GM12878 (cell line): ENCODE measurements around the gene PKMYT1. TPM values are rescaled to one million over a fixed set of nuclear protein-coding genes. Genes with fewer than 3 reads are reported as not detected.

Source experiments
- ATAC-seq: fragments of 200-7000 bp; cut with Tn5 transposase; 3 replicates; pipeline ENCODE4 v1.9.1; 2020; ENCODE audit warnings: mild to moderate bottlenecking, moderate library complexity
- BruUV-seq: library from RNA; stranded (reverse); fragments of 400-500 nt; replicated peaks from 2 replicates; lab custom pipeline; 2021; lab: Mats Ljungman, UMichigan
- CTCF ChIA-PET: fragments of 300-600 bp; sonication (Branson Sonifier 250); formaldehyde crosslinking; extraction: SDS; loops from one replicate; lab custom pipeline; 2021; ENCODE audit warnings: inconsistent platforms; lab: Yijun Ruan, JAX
- POLR2A ChIA-PET: fragments of 350-600 bp; formaldehyde crosslinking; extraction: SDS; loops from one replicate; lab custom pipeline; 2021; ENCODE audit warnings: inconsistent platforms; lab: Charles Lee
- RAD21 ChIA-PET: fragments of 300-600 bp; sonication (Branson Sonifier 250); formaldehyde crosslinking; loops from one replicate; lab custom pipeline; 2023; ENCODE audit warnings: antibody characterized with exemption; ENCODE audit not compliant: unreplicated experiment; lab: Charles Lee
- SMC1A ChIA-PET: fragments of 300-600 bp; sonication (Branson Sonifier 250); formaldehyde crosslinking; loops from one replicate; lab custom pipeline; 2023; ENCODE audit not compliant: unreplicated experiment, uncharacterized antibody; lab: Charles Lee
- DNase-seq: peaks from one replicate; pipeline ENCODE4 v3.0.0-alpha.2; 2011; ENCODE audit warnings: low read depth, low spot score
- FAIRE-seq: peaks from 3 replicates; lab custom pipeline; 2011; peaks lifted over from hg19 to GRCh38; lab: Jason Lieb, UNC
- H2AFZ ChIP-seq: 2 replicates; pipeline ENCODE4 v1.6.0; 2011; ENCODE audit warnings: low read depth, low read length, control low read depth; ENCODE audit not compliant: control insufficient read depth
- H3K27ac ChIP-seq: 2 replicates; pipeline ENCODE4 v1.5.1; 2011; ENCODE audit warnings: control low read depth; ENCODE audit not compliant: control insufficient read depth, insufficient read depth
- H3K27me3 ChIP-seq, 2 experiments: replicated peaks in 1 of 2; 2 replicates each; pipeline versions ENCODE4 v1.6.0 to v1.6.1; 2011; ENCODE audit warnings: low read length in 1 of 2; ENCODE audit not compliant: control insufficient read depth in 2 of 2, insufficient read depth in 2 of 2
- H3K36me3 ChIP-seq, 2 experiments: 2 replicates each; pipeline ENCODE4 v1.5.1; 2011; ENCODE audit warnings: low read length in 1 of 2; ENCODE audit not compliant: control insufficient read depth in 2 of 2, insufficient read depth in 2 of 2
- H3K4me1 ChIP-seq: 2 replicates; pipeline ENCODE4 v1.6.1; 2011; ENCODE audit warnings: mild to moderate bottlenecking, low read length, moderate library complexity, mixed read lengths; ENCODE audit not compliant: control insufficient read depth, insufficient read depth
- H3K4me2 ChIP-seq: 2 replicates; pipeline ENCODE4 v1.6.0; 2011; ENCODE audit warnings: control low read depth; ENCODE audit not compliant: control insufficient read depth, insufficient read depth
- H3K4me3 ChIP-seq: fragments of 200-600 bp; sonication (generic); 2 replicates; pipeline ENCODE4 v1.5.1; 2016
- H3K79me2 ChIP-seq: 2 replicates; pipeline ENCODE4 v1.6.0; 2011; ENCODE audit warnings: low read length; ENCODE audit not compliant: control insufficient read depth, insufficient read depth
- H3K9ac ChIP-seq: 2 replicates; pipeline ENCODE4 v1.8.0; 2011; ENCODE audit warnings: low read length, control low read depth, mixed read lengths; ENCODE audit not compliant: control insufficient read depth, insufficient read depth
- H3K9me3 ChIP-seq: replicated peaks from 3 replicates; pipeline ENCODE4 v1.5.1; 2011; ENCODE audit warnings: mild to moderate bottlenecking, low read length; ENCODE audit not compliant: control insufficient read depth, insufficient read depth
- H4K20me1 ChIP-seq: 2 replicates; pipeline ENCODE4 v1.6.0; 2011; ENCODE audit not compliant: control insufficient read depth, insufficient read depth
- CEBPB ChIP-seq, 2 experiments: fragments of 150-350 bp in 1 of 2; IDR thresholded peaks; 2 replicates each; pipeline ENCODE4 v1.6.1; 2012 to 2014; ENCODE audit warnings: low read depth in 2 of 2, low read length in 2 of 2, borderline replicate concordance in 1 of 2, inconsistent platforms in 1 of 2
- GABPA ChIP-seq: IDR thresholded peaks from 2 replicates; pipeline ENCODE4 v1.6.1; 2014; ENCODE audit warnings: antibody characterized with exemption, low read depth, mild to moderate bottlenecking, inconsistent platforms
- KDM1A ChIP-seq: fragments of 200-600 bp; sonication (generic); IDR thresholded peaks from 2 replicates; pipeline ENCODE4 v1.6.1; 2016; ENCODE audit warnings: borderline replicate concordance
- MTA3 ChIP-seq: IDR thresholded peaks from 2 replicates; pipeline ENCODE4 v1.6.1; 2012; ENCODE audit warnings: low read length, inconsistent platforms, borderline replicate concordance
- MYB ChIP-seq: fragments of 150-350 bp; IDR thresholded peaks from 2 replicates; pipeline ENCODE4 v1.6.1; 2014; ENCODE audit warnings: mild to moderate bottlenecking, low read depth, low read length, borderline replicate concordance
- NR2C1 ChIP-seq: fragments of 450-650 bp; IDR thresholded peaks from 2 replicates; pipeline ENCODE4 v1.6.1; 2017; ENCODE audit warnings: antibody characterized with exemption, mild to moderate bottlenecking, moderate library complexity
- NR2C2 ChIP-seq: IDR thresholded peaks from 2 replicates; pipeline ENCODE4 v1.6.1; 2011; ENCODE audit warnings: borderline replicate concordance, low read depth; ENCODE audit not compliant: control insufficient read depth, insufficient read length
- RB1 ChIP-seq: fragments of 450-650 bp; formaldehyde crosslinking; IDR thresholded peaks from 2 replicates; pipeline ENCODE4 v1.6.1; 2017; ENCODE audit warnings: mild to moderate bottlenecking, borderline replicate concordance
- SMAD5 ChIP-seq: IDR thresholded peaks from 2 replicates; pipeline ENCODE4 v1.6.1; 2016; ENCODE audit warnings: antibody characterized with exemption, low read depth
- SPI1 ChIP-seq: IDR thresholded peaks from 2 replicates; pipeline ENCODE4 v1.6.1; 2011; ENCODE audit warnings: low read depth, mild to moderate bottlenecking, low read length, moderate library complexity, borderline replicate concordance; ENCODE audit not compliant: insufficient read depth
- SREBF1 ChIP-seq: IDR thresholded peaks from 2 replicates; pipeline ENCODE4 v1.6.1; 2012; ENCODE audit warnings: mild to moderate bottlenecking, low read length
- SREBF2 ChIP-seq: IDR thresholded peaks from 2 replicates; pipeline ENCODE4 v1.6.1; 2012; ENCODE audit warnings: mild to moderate bottlenecking, low read length
- ZNF217 ChIP-seq: fragments of 450-650 bp; IDR thresholded peaks from 2 replicates; pipeline ENCODE4 v1.6.1; 2017; ENCODE audit warnings: antibody characterized with exemption, mild to moderate bottlenecking
- whole genome bisulfite sequencing: methylation state at CpG from one replicate; pipeline ENCODE4 v1.1.6; 2016; ENCODE audit warnings: low lambda C conversion rate; ENCODE audit not compliant: insufficient replicate concordance, insufficient coverage; ENCODE audit errors: missing lambda C conversion rate; 5-methylcytosine and 5-hydroxymethylcytosine counted together
- in situ Hi-C: fragments of 300-500 bp; cut with MboI; formaldehyde crosslinking; loops from 9 replicates; pipeline ENCODE4 v1.14.3; 2018; ENCODE audit warnings: mixed read lengths
- intact Hi-C: fragments of 100-400 bp; cut with micrococcal nuclease; formaldehyde crosslinking; loops from one replicate; pipeline ENCODE4 v1.14.2; 2022; ENCODE audit not compliant: unreplicated experiment
- polyA plus RNA-seq, 11 experiments: library from polyadenylated mRNA; depleted of rRNA in 4 of 11; unstranded in 6 of 11; stranded (reverse) in 5 of 11; fragments of >200 nt; fragmentation: Nextera tagmentation in 4 of 11; fragmentation: Illumina TruSeq in 1 of 11; extraction: Ambion mirVana in 4 of 11; extraction: Trizol in 1 of 11; gene quantifications; 1 replicate in 1 of 11; 2 replicates in 10 of 11; pipeline versions ENCODE4 v1.2.1 to v1.2.3, GENCODE V29; 2011 to 2016; ENCODE audit warnings: inconsistent platforms in 2 of 11, missing spikeins in 2 of 11, low read depth in 1 of 11
- total RNA-seq, 4 experiments: library from RNA; depleted of rRNA in 3 of 4; stranded (reverse); fragments of >200 nt in 3 of 4; fragmentation: Illumina TruSeq in 1 of 4; extraction: Trizol in 1 of 4; gene quantifications; 2 replicates each; pipeline versions ENCODE4 v1.2.1 to v1.2.3, GENCODE V29; 2013 to 2021
- TF ChIP-seq, protein P1 (sequence below): fragments of 450-650 bp; IDR thresholded peaks from 2 replicates; pipeline ENCODE4 v1.6.1; 2017; ENCODE audit warnings: low read depth, mild to moderate bottlenecking, moderate library complexity
- TF ChIP-seq, protein P2 (sequence below): IDR thresholded peaks from 2 replicates; pipeline ENCODE4 v1.6.1; 2012; ENCODE audit warnings: low read depth, low read length, improper control_type of control experiment
- TF ChIP-seq, protein P3 (sequence below), 3 experiments: IDR thresholded peaks in 2 of 3; conservative IDR thresholded peaks in 1 of 3; 2 replicates each; pipeline ENCODE4 v1.5.1; 2011; ENCODE audit warnings: low read depth in 3 of 3, low read length in 3 of 3, mild to moderate bottlenecking in 3 of 3, control low read depth in 2 of 3, moderate library complexity in 2 of 3, inconsistent platforms in 1 of 3, mixed read lengths in 1 of 3; ENCODE audit not compliant: control insufficient read depth in 2 of 3, insufficient read depth in 1 of 3; ENCODE audit errors: extremely low read depth in 1 of 3
- TF ChIP-seq, protein P4 (sequence below): fragments of 450-650 bp; IDR thresholded peaks from 2 replicates; pipeline ENCODE4 v1.6.1; 2017; ENCODE audit warnings: mild to moderate bottlenecking

The PKMYT1 gene
- total and polyA plus RNA-seq, 10 of the 15 experiments (the other 5 are each of a cell fraction or from before 2014, with no cell fraction given) = 4.6 to 101 (median 29.9) TPM

DNA sequence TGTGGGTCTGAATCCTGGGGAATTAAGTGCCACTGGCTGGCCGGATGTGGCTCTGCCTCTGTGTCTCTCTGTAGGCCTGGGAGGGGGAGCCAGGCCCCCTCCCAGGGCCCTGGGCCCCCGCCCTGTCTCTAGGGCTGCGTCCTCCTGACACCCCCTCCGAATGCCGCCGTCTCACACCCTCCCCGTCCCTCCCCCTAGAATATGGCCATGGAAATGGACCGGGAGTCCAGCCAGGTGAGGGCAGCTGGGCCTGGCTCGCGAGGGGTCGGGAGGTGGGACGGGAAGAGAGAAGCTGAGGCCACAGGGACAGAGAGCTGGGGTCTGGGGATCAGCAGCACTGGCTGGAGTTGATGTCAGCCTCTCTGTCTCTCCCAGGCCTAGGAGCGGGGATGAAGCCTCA lies 16.1 kb upstream of the PKMYT1 start:
- FAIRE-seq = no peak

More for the DNA sequence above, 16.1 kb upstream of the PKMYT1 start:
- no peak overlapping the region for H3K4me2 ChIP-seq
- ChIA-PET RAD21 (no interaction called here), POLR2A (no interaction called here), CTCF (no interaction called here), SMC1A (no interaction called here)
- no peaks in the 10 kb centered on the region for H3K79me2 ChIP-seq
- no peaks in the 10 kb centered on the region for H3K36me3 ChIP-seq
- in situ Hi-C loops (no loop called here), intact Hi-C loops (no loop called here)
- H2AFZ ChIP-seq = no peak overlapping the region
- peaks cover 0 to 8% of the 10 kb centered on the region in 2 experiments; a peak in 3 of 4 replicates for H3K27me3 ChIP-seq
- no TSS peak for BruUV-seq
- no peak overlapping the region for H3K27ac ChIP-seq
- no peak overlapping the region for H3K9ac ChIP-seq
- H3K4me3 ChIP-seq = no peak overlapping the region
- TF ChIP-seq GABPA = no peak
- TF ChIP-seq CEBPB (IDR thresholded peaks at IDR 0.05; ENCODE audit: borderline replicate concordance in 1 of 2, low read depth in 2 of 2, low read length in 2 of 2) = no peak
- no peak for TF ChIP-seq NR2C1
- no peak for TF ChIP-seq SREBF1
- TF ChIP-seq ZNF217 = no peak
- TF ChIP-seq SMAD5 = no peak
- TF ChIP-seq, protein P1, sequence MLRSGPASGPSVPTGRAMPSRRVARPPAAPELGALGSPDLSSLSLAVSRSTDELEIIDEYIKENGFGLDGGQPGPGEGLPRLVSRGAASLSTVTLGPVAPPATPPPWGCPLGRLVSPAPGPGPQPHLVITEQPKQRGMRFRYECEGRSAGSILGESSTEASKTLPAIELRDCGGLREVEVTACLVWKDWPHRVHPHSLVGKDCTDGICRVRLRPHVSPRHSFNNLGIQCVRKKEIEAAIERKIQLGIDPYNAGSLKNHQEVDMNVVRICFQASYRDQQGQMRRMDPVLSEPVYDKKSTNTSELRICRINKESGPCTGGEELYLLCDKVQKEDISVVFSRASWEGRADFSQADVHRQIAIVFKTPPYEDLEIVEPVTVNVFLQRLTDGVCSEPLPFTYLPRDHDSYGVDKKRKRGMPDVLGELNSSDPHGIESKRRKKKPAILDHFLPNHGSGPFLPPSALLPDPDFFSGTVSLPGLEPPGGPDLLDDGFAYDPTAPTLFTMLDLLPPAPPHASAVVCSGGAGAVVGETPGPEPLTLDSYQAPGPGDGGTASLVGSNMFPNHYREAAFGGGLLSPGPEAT = no peak
- TF ChIP-seq KDM1A = no peak
- TF ChIP-seq SPI1 = no peak
- TF ChIP-seq, protein P2, sequence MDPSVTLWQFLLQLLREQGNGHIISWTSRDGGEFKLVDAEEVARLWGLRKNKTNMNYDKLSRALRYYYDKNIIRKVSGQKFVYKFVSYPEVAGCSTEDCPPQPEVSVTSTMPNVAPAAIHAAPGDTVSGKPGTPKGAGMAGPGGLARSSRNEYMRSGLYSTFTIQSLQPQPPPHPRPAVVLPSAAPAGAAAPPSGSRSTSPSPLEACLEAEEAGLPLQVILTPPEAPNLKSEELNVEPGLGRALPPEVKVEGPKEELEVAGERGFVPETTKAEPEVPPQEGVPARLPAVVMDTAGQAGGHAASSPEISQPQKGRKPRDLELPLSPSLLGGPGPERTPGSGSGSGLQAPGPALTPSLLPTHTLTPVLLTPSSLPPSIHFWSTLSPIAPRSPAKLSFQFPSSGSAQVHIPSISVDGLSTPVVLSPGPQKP = no peak
- TF ChIP-seq, protein P3, sequence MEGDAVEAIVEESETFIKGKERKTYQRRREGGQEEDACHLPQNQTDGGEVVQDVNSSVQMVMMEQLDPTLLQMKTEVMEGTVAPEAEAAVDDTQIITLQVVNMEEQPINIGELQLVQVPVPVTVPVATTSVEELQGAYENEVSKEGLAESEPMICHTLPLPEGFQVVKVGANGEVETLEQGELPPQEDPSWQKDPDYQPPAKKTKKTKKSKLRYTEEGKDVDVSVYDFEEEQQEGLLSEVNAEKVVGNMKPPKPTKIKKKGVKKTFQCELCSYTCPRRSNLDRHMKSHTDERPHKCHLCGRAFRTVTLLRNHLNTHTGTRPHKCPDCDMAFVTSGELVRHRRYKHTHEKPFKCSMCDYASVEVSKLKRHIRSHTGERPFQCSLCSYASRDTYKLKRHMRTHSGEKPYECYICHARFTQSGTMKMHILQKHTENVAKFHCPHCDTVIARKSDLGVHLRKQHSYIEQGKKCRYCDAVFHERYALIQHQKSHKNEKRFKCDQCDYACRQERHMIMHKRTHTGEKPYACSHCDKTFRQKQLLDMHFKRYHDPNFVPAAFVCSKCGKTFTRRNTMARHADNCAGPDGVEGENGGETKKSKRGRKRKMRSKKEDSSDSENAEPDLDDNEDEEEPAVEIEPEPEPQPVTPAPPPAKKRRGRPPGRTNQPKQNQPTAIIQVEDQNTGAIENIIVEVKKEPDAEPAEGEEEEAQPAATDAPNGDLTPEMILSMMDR (IDR thresholded peaks at IDR 0.05 in 2 of 3, conservative IDR thresholded peaks at IDR 0.05 in 1 of 3; ENCODE audit: control insufficient read depth in 2 of 3, extremely low read depth in 1 of 3, insufficient read depth in 1 of 3, low read depth in 3 of 3, low read length in 3 of 3) = no peak
- no peak for TF ChIP-seq MYB
- no peak for TF ChIP-seq MTA3
- TF ChIP-seq RB1 = no peak
- no peak for TF ChIP-seq SREBF2
- TF ChIP-seq NR2C2 = no peak
- TF ChIP-seq, protein P4, sequence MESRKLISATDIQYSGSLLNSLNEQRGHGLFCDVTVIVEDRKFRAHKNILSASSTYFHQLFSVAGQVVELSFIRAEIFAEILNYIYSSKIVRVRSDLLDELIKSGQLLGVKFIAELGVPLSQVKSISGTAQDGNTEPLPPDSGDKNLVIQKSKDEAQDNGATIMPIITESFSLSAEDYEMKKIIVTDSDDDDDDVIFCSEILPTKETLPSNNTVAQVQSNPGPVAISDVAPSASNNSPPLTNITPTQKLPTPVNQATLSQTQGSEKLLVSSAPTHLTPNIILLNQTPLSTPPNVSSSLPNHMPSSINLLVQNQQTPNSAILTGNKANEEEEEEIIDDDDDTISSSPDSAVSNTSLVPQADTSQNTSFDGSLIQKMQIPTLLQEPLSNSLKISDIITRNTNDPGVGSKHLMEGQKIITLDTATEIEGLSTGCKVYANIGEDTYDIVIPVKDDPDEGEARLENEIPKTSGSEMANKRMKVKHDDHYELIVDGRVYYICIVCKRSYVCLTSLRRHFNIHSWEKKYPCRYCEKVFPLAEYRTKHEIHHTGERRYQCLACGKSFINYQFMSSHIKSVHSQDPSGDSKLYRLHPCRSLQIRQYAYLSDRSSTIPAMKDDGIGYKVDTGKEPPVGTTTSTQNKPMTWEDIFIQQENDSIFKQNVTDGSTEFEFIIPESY = no peak
- no peaks in the 10 kb centered on the region for H3K9me3 ChIP-seq
- no peaks in the 10 kb centered on the region for H4K20me1 ChIP-seq
- 39% methylated on average over 11 of the region's 13 CpGs for WGBS
- DNase-seq = no peak
- H3K4me1 ChIP-seq = no peaks in the 10 kb centered on the region
- ATAC-seq = no peak
